GM12891 (cell line): ENCODE results near the gene CELA3B.

Source experiments
- PAX5 ChIP-seq: IDR thresholded peaks from 2 replicates; pipeline ENCODE4 v1.6.1; 2011; ENCODE audit warnings: low read length, moderate library complexity, mild to moderate bottlenecking; ENCODE audit not compliant: insufficient read depth, severe bottlenecking
- POLR2A ChIP-seq: IDR thresholded peaks from 2 replicates; pipeline ENCODE4 v1.6.1; 2011; ENCODE audit warnings: low read depth, low read length, control low read depth
- POLR2AphosphoS5 ChIP-seq: IDR thresholded peaks from 2 replicates; pipeline ENCODE4 v1.6.1; 2011; ENCODE audit warnings: low read depth, low read length, control low read depth
- POU2F2 ChIP-seq: IDR thresholded peaks from 2 replicates; pipeline ENCODE4 v1.6.1; 2011; ENCODE audit warnings: low read depth, mild to moderate bottlenecking, control low read depth, low read length, moderate library complexity
- SPI1 ChIP-seq: IDR thresholded peaks from 2 replicates; pipeline ENCODE4 v1.6.1; 2011; ENCODE audit warnings: low read depth, low read length, control low read depth
- TAF1 ChIP-seq: IDR thresholded peaks from 2 replicates; pipeline ENCODE4 v1.6.1; 2011; ENCODE audit warnings: low read depth, low read length, control low read depth

DNA sequence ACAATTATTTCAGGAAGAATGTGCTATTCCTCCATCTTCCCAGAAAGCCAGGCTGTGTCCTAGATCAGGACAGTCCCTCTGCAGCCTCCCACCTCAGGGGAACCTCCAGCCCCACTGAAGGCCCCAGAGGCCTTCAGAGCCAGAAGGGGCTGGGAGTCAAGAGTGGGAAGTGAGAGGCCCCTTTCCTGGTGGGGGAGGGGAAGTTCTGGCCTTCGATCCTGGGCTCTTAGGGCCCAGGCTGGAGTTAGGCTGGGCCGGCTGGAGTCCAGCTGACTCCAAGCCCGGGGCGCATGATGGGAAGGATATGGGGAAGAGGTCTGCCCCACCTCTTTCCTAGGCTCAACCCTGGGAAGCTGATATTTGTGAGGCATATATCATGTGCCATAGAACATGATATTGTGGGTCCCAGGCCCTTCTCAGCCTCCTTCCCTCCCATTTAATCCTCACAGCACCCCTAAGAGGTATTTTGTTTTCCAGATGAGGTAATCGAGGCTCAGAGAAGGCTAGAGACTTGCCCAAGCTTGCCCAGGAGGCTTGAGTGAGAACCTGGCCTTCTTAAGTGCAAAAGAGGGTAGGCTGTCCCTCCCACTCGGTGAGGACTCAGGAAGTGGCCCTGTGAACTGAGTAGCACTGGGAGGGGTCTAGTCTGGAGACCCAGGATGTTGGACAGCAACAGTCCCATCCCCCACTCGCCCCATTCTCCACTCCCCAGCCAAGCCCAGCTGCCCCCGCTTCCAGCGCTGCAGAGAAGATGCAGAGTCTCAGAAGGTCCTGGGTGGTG, 21.1 kb upstream of the CELA3B start:
- TF ChIP-seq POLR2A, result no peak
- no peak for TF ChIP-seq SPI1
- TF ChIP-seq POLR2AphosphoS5, result no peak
- TF ChIP-seq TAF1, result no peak
- no peak for TF ChIP-seq PAX5
- TF ChIP-seq POU2F2, result no peak
